Activated naive CD8-positive, alpha-beta T cell treated with anti-CD3 and anti-CD28 coated beads for 36 hours (primary cell): ENCODE measurements around the gene LRRC8E. TPM values are rescaled to one million over a fixed set of nuclear protein-coding genes. Genes with fewer than 3 reads are reported as not detected.
"Not testable (repeated sequence)": the region's sequence is repeated elsewhere in the genome, so short reads cannot be mapped to it uniquely, and the experiment has no call there.

Experiments
- DNase-seq: peaks from one replicate; pipeline ENCODE4 v3.0.0; 2021
- H3K27ac Mint-ChIP-seq: one replicate; pipeline ENCODE4 v1.8.0; 2022; ENCODE audit warnings: mild to moderate bottlenecking, moderate library complexity, mixed read lengths
- H3K27me3 Mint-ChIP-seq: one replicate; pipeline ENCODE4 v1.8.0; 2022; ENCODE audit warnings: mild to moderate bottlenecking, mixed read lengths
- H3K36me3 Mint-ChIP-seq: one replicate; pipeline ENCODE4 v1.8.0; 2021; ENCODE audit warnings: mild to moderate bottlenecking, mixed read lengths
- H3K4me1 Mint-ChIP-seq: one replicate; pipeline ENCODE4 v1.8.0; 2021; ENCODE audit warnings: mixed read lengths
- H3K4me3 Mint-ChIP-seq: one replicate; pipeline ENCODE4 v1.8.0; 2022; ENCODE audit warnings: mild to moderate bottlenecking, moderate library complexity, mixed read lengths
- H3K9me3 Mint-ChIP-seq: one replicate; pipeline ENCODE4 v1.8.0; 2022; ENCODE audit warnings: mixed read lengths
- total RNA-seq, 2 experiments: library from RNA; stranded (reverse); gene quantifications; one replicate each; pipeline ENCODE4 v1.2.3, GENCODE V29; 2021

Gene LRRC8E
- total RNA-seq, 2 experiments from 2014 or later: not detected

DNA sequence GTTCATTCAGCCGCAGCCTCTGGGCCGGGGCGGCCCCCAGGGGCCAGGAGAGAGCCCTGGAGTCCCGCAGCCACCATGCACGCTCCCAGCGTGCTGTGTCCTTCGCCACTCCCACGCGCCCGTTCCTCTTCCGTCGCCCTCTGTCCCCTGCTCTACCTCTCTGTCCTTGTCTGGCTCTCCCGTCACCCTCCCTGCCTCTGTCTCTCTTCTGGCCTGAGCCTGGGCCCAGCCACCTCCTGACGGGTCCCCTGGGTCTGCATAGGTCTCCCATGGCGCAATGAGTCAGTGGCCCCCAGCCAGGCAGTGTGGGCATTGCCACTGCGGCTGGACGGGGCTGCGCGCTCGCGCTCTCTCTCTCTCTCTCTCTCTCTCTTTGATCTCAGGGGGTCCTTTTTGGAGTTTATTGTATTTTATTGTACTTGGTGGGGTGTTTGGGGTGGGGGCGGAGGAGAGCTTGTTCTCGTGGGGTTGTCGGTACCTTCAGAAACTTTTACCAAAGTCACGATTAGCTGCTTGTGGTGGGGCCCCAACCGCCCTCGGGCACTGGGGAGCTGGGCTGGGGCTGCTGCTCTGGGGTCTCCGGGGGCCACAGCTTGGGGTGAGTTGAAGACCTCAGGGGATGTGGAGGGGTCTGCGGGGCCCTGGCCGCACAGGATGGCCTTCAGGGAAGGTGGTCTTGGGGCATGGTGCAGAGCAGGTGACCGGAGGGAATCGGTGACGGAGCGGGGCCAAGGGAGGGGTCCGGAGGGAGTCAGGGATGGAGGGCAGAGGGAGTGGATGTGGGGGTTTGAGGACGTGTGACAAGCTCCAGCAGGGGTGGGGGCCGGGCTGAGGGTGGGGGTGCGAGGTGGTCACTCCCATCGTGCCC lies 24.6 kb downstream of the LRRC8E start:
- Mint-ChIP-seq H3K27me3 (peaks cover 28% of the 10 kb centered on the region), H3K9me3 (no peaks in the 10 kb centered on the region), H3K4me3 (no peak overlapping the region), H3K27ac (no peak overlapping the region), H3K4me1 (peaks cover 9% of the 10 kb centered on the region), H3K36me3 (peaks cover 15% of the 10 kb centered on the region)
- DNase-seq: no peak

DNA sequence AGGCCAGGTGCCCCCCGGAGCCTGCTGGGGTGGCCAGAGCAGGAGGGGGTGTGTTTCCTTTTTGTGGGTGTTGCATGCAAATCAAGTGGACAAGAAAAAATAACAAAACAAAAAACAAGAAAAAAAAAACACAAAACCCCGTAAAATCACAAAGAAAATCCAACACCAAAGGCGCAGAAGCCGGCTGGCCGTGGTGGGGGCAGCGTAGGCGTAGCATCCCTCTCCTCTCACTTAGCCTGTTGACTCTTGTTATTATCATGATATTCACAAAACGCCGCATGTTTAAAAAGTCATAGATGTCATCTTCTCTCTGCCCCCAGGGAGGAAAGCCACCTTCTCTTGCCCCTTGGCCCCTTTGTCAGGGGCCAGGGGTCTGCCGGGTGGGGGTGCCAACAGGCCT lies 25.3 kb downstream of the LRRC8E start:
- peaks cover 36% of the 10 kb centered on the region for H3K27me3 Mint-ChIP-seq
- DNase-seq: no peak
- no peaks in the 10 kb centered on the region for H3K9me3 Mint-ChIP-seq
- H3K4me1 Mint-ChIP-seq: peaks cover 8% of the 10 kb centered on the region
- H3K4me3 Mint-ChIP-seq: no peak overlapping the region
- no peak overlapping the region for H3K27ac Mint-ChIP-seq
- peaks cover 15% of the 10 kb centered on the region for H3K36me3 Mint-ChIP-seq

DNA sequence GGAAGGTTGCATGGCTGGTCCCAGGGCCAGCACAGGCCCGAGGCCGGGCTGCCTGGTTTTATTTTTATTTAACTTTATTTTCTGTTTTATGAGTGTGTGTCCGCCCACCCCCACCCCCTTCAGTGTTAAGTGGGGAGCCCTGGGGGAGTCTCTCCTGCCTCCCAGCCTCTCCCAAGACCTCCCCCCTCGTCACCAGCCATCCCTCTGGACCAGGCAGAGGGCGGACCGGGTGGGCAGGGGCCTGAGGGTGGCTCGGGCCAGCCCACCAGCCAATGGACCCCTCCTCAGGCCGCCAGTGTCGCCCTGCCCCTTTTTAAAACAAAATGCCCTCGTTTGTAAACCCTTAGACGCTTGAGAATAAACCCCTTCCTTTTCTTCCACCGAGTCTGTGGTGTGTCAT lies 25.8 kb downstream of the LRRC8E start:
- H3K9me3 Mint-ChIP-seq: no peaks in the 10 kb centered on the region
- peaks cover 40% of the 10 kb centered on the region for H3K27me3 Mint-ChIP-seq
- H3K4me3 Mint-ChIP-seq: no peak overlapping the region
- H3K27ac Mint-ChIP-seq: no peak overlapping the region
- peaks cover 15% of the 10 kb centered on the region for H3K36me3 Mint-ChIP-seq
- H3K4me1 Mint-ChIP-seq: peaks cover 8% of the 10 kb centered on the region
- no peak for DNase-seq

DNA sequence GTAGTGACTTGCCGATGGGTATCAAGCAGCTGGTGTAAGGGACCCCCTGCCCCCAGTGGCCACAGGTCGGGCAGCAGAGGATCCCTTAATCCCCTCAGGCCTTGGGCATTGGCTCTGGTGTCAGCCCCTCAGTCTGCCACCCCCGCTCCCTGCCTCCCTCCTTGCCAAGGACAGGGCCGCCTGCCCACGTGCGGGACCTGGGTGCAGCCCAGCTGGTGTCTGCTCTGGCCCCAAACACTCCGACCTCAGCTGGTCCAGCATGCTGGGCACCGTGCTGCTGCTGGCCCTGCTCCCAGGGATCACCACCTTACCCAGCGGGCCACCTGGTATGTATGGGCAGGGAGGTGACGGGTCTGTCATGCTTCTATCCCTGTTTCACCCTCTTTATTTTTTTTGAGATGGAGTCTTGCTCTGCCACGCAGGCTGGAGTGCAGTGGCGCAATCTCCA lies 26.3 kb downstream of the LRRC8E start, which contains the start of gene TGFBR3L:
Gene TGFBR3L (plus strand): TSS at position 233 of the 448 bp plus-strand sequence.
- H3K27me3 Mint-ChIP-seq: peaks cover 45% of the 10 kb centered on the region
- DNase-seq: no peak
- no peak within 1 kb of the TSS for H3K27ac Mint-ChIP-seq
- H3K9me3 Mint-ChIP-seq: no peaks in the 10 kb centered on the region
- H3K36me3 Mint-ChIP-seq: peaks cover 15% of the 10 kb centered on the region
- H3K4me1 Mint-ChIP-seq: peaks cover 9% of the 10 kb centered on the region
- peak within 1 kb of the TSS; percentile 57 for H3K4me3 Mint-ChIP-seq

DNA sequence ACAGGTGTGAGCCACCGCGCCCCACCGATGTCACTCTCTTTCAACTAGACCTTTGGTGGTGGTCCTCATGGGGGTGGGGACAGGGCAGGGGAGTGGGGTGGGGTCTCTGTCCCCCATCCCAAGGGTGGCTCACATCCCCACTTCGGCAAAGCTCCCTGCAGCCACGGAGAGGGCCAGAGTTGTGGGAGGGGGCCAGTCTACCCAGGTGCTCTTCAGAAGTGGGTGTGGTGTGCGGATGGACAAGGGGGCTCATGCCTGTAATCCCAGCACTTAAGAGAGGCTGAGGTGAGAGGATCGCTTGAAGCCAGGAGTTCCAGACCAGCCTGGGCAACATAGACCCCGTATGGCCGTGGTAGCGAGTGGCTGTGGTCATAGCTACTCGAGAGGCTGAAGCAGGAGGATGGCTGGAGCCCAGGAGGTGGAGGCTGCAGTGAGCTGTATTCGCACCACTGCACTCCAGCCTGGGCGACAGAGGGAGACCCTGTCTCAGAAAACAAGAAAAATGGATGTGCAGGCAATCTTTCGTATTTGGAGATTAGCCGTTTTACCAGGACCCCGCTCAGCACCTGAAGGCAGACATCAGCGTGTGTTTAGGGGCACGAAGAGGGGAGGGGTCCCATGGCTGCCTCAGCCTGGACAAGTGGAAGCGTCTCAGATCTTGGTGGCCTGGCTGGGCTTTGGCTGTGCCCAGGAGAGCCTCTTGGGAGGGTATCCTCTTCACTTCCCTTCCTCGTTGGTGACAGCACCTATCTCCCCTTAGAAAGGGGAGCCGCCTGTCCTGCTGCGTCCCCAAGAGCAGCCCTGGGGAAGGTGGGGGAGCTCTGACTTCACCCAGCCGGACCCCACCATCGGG lies 27.2 kb downstream of the LRRC8E start:
- H3K27ac Mint-ChIP-seq: no peak overlapping the region

DNA sequence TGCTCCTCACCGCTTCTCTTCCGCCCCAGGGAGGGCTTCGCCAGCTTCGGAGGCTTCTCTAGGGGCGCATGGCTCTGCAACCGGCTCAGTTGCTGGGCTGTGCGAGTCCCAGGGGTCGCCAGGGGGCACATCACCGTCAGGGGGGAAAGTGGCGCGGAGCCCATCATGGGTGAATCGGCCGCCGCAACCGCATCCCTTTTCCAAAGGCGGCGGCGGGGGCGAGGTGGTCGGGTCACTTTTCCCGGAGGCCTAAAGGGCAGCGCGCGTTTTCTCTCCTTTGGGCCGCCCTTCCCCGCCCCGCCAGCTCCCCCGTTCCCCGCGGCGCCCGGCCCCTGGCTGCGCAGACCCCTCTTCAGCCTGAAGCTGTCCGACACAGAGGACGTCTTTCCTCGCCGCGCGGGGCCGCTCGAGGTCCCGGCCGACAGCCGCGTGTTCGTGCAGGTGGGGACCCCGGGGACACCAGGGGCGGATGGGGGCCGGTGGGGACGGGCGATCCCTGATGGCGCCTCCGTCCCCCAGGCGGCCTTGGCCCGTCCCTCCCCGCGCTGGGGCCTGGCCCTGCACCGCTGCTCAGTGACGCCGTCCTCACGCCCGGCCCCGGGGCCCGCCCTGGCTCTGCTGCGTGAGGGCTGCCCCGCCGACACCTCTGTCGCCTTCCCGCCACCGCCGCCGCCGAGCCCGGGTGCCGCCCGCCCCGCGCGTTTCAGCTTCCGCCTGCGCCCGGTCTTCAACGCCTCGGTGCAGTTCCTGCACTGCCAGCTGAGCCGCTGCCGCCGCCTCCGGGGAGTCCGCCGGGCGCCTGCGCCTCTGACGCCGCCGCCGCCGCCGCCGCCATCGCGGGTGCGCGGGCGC lies 28.0 kb downstream of the LRRC8E start:
- Mint-ChIP-seq H3K4me1 (peaks cover 19% of the 10 kb centered on the region), H3K9me3 (no peaks in the 10 kb centered on the region), H3K27ac (no peak overlapping the region)

More for the DNA sequence above, 27.2 kb downstream of the LRRC8E start:
- Mint-ChIP-seq H3K36me3 (peaks cover 15% of the 10 kb centered on the region), H3K4me1 (peaks cover 14% of the 10 kb centered on the region), H3K27me3 (peaks cover 51% of the 10 kb centered on the region), H3K9me3 (no peaks in the 10 kb centered on the region), H3K4me3 (peak overlapping the region; percentile 57)
- DNase-seq: no peak

DNA sequence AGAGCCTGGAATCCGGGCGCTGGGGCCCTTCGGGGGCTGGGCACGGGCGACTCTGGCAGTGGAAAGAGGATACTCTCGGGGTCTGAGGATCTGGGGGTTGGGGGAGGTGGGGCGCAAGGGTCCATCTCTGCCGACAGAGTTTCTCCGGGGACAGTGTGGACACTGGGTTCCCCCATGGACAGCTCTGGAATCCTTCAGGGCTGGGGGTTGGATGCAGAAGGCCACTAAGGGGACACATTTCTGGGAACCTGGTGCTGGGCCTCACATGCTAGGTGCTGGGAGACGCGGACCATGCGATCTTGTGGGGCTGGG lies 28.6 kb downstream of the LRRC8E start:
- H3K4me3 Mint-ChIP-seq: peak overlapping the region; percentile 73
- H3K27ac Mint-ChIP-seq: peak overlapping the region; percentile 38
- no peaks in the 10 kb centered on the region for H3K9me3 Mint-ChIP-seq
- H3K36me3 Mint-ChIP-seq: peaks cover 9% of the 10 kb centered on the region
- no peak for DNase-seq
- H3K27me3 Mint-ChIP-seq: peaks cover 51% of the 10 kb centered on the region
- H3K4me1 Mint-ChIP-seq: peaks cover 21% of the 10 kb centered on the region

More for the DNA sequence above, 28.0 kb downstream of the LRRC8E start:
- Mint-ChIP-seq H3K36me3 (peaks cover 11% of the 10 kb centered on the region), H3K4me3 (peak overlapping the region; percentile 57), H3K27me3 (peaks cover 51% of the 10 kb centered on the region)
- DNase-seq: peak; percentile 76

DNA sequence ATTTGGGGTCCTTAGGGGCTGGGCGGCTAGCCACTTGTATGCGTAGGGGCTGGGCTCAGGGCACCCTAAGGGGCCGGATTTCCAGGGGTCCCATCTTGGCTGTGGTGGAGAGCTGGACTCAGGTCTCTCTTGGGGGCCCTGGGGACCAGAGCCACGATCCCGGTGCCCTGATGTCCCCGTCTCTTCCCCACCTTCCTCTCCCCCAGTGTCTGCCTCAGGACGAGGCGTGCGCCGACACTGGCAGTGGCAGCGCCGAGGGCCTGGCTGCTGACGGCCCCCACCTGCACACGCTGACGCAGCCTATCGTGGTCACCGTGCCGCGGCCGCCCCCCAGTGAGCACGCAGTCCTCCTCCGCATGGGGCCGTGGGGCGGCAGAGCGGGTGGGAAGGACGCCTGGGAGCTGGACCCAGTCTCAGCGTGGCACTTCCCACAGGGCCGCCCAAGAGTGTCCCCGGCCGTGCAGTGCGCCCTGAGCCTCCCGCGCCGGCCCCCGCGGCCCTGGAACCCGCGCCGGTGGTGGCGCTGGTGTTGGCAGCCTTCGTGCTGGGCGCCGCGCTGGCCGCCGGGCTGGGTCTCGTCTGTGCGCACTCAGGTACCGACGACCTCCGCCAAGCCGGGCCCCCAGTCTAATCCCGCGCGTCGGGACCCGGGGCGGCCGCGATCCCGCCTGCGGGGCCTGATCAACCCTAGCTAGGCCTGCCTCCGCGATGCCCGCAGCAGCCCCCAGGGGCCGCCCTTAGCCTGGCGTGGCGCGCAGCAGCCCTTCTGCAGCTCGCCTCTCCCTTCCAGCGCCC lies 29.2 kb downstream of the LRRC8E start:
- H3K36me3 Mint-ChIP-seq: peaks cover 9% of the 10 kb centered on the region
- peaks cover 51% of the 10 kb centered on the region for H3K27me3 Mint-ChIP-seq
- H3K4me1 Mint-ChIP-seq: peaks cover 26% of the 10 kb centered on the region
- H3K27ac Mint-ChIP-seq: no peak overlapping the region
- H3K4me3 Mint-ChIP-seq: peak overlapping the region; percentile 73
- peak; percentile 69 for DNase-seq
- H3K9me3 Mint-ChIP-seq: no peaks in the 10 kb centered on the region

DNA sequence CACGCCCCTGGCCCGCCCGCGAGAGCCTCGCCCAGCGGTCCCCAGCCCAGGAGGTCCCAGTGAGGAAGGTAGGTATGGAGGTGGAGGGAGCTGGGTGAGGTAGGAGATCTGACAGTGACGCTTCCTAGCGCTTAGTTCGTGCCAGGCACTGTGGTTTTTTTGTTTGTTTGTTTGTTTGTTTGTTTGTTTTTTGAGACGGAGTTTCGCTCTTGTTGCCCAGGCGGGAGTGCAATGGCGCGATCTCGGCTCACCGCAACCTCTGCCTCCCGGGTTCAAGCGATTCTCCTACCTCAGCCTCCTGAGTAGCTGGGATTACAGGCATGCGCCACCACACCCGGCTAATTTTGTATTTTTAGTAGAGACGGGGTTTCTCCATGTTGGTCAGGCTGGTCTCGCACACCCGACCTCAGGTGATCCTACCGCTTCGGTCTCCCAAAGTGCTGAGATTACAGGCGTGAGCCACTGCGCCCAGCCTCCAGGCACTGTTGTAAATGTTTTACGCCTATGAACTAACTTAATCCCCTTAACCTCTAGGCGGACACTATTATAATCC lies 29.8 kb downstream of the LRRC8E start:
- DNase-seq, H3K36me3 Mint-ChIP-seq, H3K9me3 Mint-ChIP-seq, H3K27ac Mint-ChIP-seq: not testable (repeated sequence)
- peaks cover 51% of the 10 kb centered on the region for H3K27me3 Mint-ChIP-seq
- H3K4me3 Mint-ChIP-seq: peak overlapping the region; percentile 55
- H3K4me1 Mint-ChIP-seq: peaks cover 26% of the 10 kb centered on the region

DNA sequence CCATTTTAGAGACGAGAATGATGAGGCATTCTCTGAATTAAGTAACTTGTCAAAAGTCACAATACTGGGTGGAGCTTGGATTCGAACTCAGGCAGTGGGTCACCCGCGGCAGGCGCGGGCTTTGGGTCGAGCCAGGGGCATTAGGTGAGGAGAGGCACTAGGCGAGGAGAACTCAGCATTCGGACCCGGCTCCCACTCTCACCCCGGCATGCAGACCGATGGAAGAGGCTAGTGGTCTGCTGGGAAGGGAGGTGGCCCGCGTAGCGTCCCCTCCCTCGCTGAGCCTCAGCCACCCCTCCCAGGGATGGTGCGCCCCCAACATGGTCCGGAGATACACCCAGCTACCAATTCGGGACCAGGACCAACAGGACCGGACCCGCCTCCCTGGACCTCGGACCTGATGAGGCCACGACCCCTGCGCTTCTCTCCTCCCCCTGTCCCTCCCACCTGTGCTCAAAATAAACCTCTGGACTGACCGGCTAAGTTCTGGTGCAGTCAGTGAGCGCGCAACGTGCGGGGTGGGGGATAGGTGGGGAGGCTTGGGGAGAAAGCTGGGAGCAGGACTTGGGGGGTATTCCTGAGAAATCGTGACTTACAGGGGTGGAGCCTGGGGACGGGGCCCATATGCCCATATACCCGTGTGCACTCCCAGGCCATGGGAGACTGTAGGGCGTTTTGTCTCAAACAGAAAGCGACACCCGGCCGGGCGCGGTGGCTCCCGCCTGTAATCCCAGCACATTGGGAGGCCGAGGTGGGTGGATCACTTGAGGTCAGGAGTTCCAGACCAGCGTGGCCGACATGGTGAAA lies 30.5 kb downstream of the LRRC8E start:
- Mint-ChIP-seq H3K27me3 (peaks cover 51% of the 10 kb centered on the region), H3K27ac (no peak overlapping the region), H3K4me1 (peaks cover 26% of the 10 kb centered on the region), H3K9me3 (no peaks in the 10 kb centered on the region), H3K36me3 (peaks cover 3% of the 10 kb centered on the region), H3K4me3 (peak overlapping the region; percentile 76)
- no peak for DNase-seq

DNA sequence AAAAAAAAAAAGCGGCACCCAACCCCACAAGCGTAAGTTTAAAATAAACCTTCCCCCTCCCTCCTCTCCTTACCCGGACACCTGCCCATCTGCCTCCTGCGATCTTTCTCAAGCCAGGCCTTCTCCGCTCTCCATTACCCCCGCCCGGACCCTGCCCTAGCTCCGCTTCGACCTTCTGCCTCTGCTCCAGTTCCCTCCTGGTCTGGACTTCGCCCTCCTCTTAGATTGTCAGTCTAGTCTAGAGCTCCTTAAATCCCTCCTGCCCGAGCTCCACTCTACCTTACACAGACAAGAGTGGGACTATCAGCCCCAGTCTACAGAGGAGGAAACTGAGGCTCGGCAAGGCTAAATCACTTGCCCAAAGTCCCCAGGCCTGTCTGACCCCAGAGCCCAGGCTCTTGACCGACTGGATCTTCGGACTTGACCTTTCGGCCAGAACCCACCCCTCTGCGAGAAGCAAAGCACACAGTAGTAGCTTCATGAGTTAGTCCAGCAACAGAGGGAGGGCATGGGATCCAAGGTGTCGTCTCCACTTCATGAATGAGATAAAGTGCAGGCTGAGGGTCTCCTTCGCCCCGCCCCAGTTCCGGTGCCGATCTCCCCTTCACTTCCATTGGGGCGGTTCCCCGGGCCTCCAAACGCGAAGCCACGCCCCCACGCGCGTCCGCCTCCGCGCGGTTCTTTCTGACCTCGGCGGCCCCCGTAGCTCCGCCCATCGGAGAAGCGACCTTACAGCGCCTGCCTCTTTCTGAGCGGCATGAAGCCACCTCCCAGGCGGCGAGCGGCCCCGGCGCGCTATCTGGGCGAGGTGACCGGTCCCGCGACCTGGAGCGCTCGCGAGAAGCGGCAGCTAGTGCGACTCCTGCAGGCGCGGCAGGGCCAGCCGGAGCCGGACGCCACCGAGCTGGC lies 31.6 kb downstream of the LRRC8E start, which contains the start of gene SNAPC2:
Gene SNAPC2 (plus strand): TSS at position 729 of the 909 bp plus-strand sequence. CDS start 29 bp downstream, at position 758.
- peak; percentile 97 for DNase-seq
- no peaks in the 10 kb centered on the region for H3K9me3 Mint-ChIP-seq
- peak within 1 kb of the TSS; percentile 76 for H3K4me3 Mint-ChIP-seq
- peaks cover 44% of the 10 kb centered on the region for H3K27me3 Mint-ChIP-seq
- peaks cover 3% of the 10 kb centered on the region for H3K36me3 Mint-ChIP-seq
- H3K27ac Mint-ChIP-seq: peak within 1 kb of the TSS; percentile 82
- peaks cover 26% of the 10 kb centered on the region for H3K4me1 Mint-ChIP-seq
